Liver (tissue), 9 donors: ENCODE results near the gene HOXC6. TPM values are rescaled to one million over a fixed set of nuclear protein-coding genes. Genes with fewer than 3 reads are reported as not detected.
A peak's percentile ranks its signal among the peaks of the same experiment; 100 is the strongest.

Source experiments
- DNase-seq: peaks from one replicate; pipeline ENCODE4 v3.0.0-alpha.2; 2017; ENCODE audit warnings: low spot score
- H3K27ac ChIP-seq, 2 donors: one replicate each; pipeline ENCODE4 v1.7.0; 2013; ENCODE audit warnings: inconsistent platforms in 2 of 2, low read length in 2 of 2, control low read depth in 1 of 2, low read depth in 1 of 2, mild to moderate bottlenecking in 1 of 2
- H3K27me3 ChIP-seq, 4 donors: one replicate each; pipeline versions ENCODE4 v1.6.1 to v1.7.0; 2013; ENCODE audit warnings: low read length in 3 of 4, inconsistent platforms in 1 of 4, mild to moderate bottlenecking in 1 of 4, moderate library complexity in 1 of 4; ENCODE audit not compliant: control insufficient read depth in 4 of 4, insufficient read depth in 4 of 4
- H3K36me3 ChIP-seq, 4 donors: one replicate each; pipeline versions ENCODE4 v1.6.1 to v1.7.0; 2013; ENCODE audit warnings: low read length in 3 of 4, mild to moderate bottlenecking in 3 of 4, low read depth in 1 of 4, moderate library complexity in 1 of 4; ENCODE audit not compliant: control insufficient read depth in 4 of 4, insufficient read depth in 3 of 4
- H3K4me1 ChIP-seq, 4 donors: one replicate each; pipeline versions ENCODE4 v1.6.1 to v1.7.0; 2013; ENCODE audit warnings: low read length in 3 of 4, mild to moderate bottlenecking in 3 of 4, moderate library complexity in 1 of 4; ENCODE audit not compliant: control insufficient read depth in 4 of 4, insufficient read depth in 4 of 4
- H3K4me3 ChIP-seq, 3 donors: one replicate each; pipeline versions ENCODE4 v1.6.1 to v1.7.0; 2013; ENCODE audit warnings: low read length in 3 of 3, control low read depth in 1 of 3, low read depth in 1 of 3, mild to moderate bottlenecking in 1 of 3
- H3K9ac ChIP-seq, 2 donors: one replicate each; pipeline ENCODE4 v1.7.0; 2013; ENCODE audit warnings: low read length in 2 of 2, mild to moderate bottlenecking in 2 of 2, moderate library complexity in 2 of 2, control low read depth in 1 of 2, low read depth in 1 of 2
- H3K9me3 ChIP-seq, 4 donors: one replicate each; pipeline versions ENCODE4 v1.6.1 to v1.7.0; 2013; ENCODE audit warnings: low read length in 3 of 4; ENCODE audit not compliant: control insufficient read depth in 4 of 4
- ATF3 ChIP-seq: IDR thresholded peaks from 2 replicates; pipeline ENCODE4 v1.6.1; 2016; ENCODE audit warnings: antibody characterized with exemption
- CTCF ChIP-seq: fragments of 150-350 bp; IDR thresholded peaks from 2 replicates; pipeline ENCODE4 v1.5.1; 2017; ENCODE audit warnings: improper control_type of control experiment, low read depth, low read length; ENCODE audit not compliant: missing input control
- EGR1 ChIP-seq, 2 donors: IDR thresholded peaks; 2 replicates each; pipeline ENCODE4 v1.6.1; 2016 to 2018; ENCODE audit warnings: antibody characterized with exemption in 2 of 2, low read depth in 2 of 2
- FOXA1 ChIP-seq: IDR thresholded peaks from 2 replicates; pipeline ENCODE4 v1.6.1; 2016; ENCODE audit warnings: antibody characterized with exemption
- GABPA ChIP-seq, 2 donors: IDR thresholded peaks in 1 of 2; conservative IDR thresholded peaks in 1 of 2; 2 replicates each; pipeline ENCODE4 v1.6.1; 2016; ENCODE audit warnings: antibody characterized with exemption in 2 of 2, mild to moderate bottlenecking in 1 of 2, moderate library complexity in 1 of 2
- HNF4A ChIP-seq, 2 donors: conservative IDR thresholded peaks; 2 replicates each; pipeline ENCODE4 v1.6.1; 2016; ENCODE audit warnings: antibody characterized with exemption in 2 of 2, mild to moderate bottlenecking in 2 of 2
- JUND ChIP-seq, 2 donors: IDR thresholded peaks; 2 replicates each; pipeline ENCODE4 v1.6.1; 2016; ENCODE audit warnings: antibody characterized with exemption in 2 of 2
- MAX ChIP-seq: IDR thresholded peaks from 2 replicates; pipeline ENCODE4 v1.6.1; 2016; ENCODE audit warnings: antibody characterized with exemption
- NR2F2 ChIP-seq: IDR thresholded peaks from 2 replicates; pipeline ENCODE4 v1.6.1; 2016; ENCODE audit warnings: antibody characterized with exemption
- RAD21 ChIP-seq, 2 donors: IDR thresholded peaks; 2 replicates each; pipeline ENCODE4 v1.6.1; 2016; ENCODE audit warnings: antibody characterized with exemption in 2 of 2, mild to moderate bottlenecking in 2 of 2
- REST ChIP-seq: IDR thresholded peaks from 2 replicates; pipeline ENCODE4 v1.6.1; 2016; ENCODE audit warnings: antibody characterized with exemption, mild to moderate bottlenecking
- RXRA ChIP-seq, 2 donors: IDR thresholded peaks; 2 replicates each; pipeline ENCODE4 v1.6.1; 2017 to 2018; ENCODE audit warnings: antibody characterized with exemption in 2 of 2, mild to moderate bottlenecking in 1 of 2
- TAF1 ChIP-seq: conservative IDR thresholded peaks from 2 replicates; pipeline ENCODE4 v1.6.1; 2016; ENCODE audit warnings: antibody characterized with exemption, mild to moderate bottlenecking
- YY1 ChIP-seq: IDR thresholded peaks from 2 replicates; pipeline ENCODE4 v1.6.1; 2016; ENCODE audit warnings: antibody characterized with exemption, mild to moderate bottlenecking
- ZBTB33 ChIP-seq: IDR thresholded peaks from 2 replicates; pipeline ENCODE4 v1.6.1; 2016; ENCODE audit warnings: antibody characterized with exemption
- WGBS: extraction: QIAGEN DNeasy Blood & Tissue Kit; methylation state at CpG from one replicate; pipeline ENCODE4 v1.1.7; 2013; 5-methylcytosine and 5-hydroxymethylcytosine counted together
- polyA plus RNA-seq, 2 donors: library from polyadenylated mRNA; stranded (reverse) in 1 of 2; unstranded in 1 of 2; fragments of 200-250 nt in 1 of 2; fragments of >200 nt in 1 of 2; fragmentation: Nextera tagmentation in 1 of 2; extraction: Ambion mirVana in 1 of 2; gene quantifications; one replicate each; pipeline versions ENCODE4 v1.2.1 to v1.2.3, GENCODE V29; 2013 to 2015
- total RNA-seq, 2 donors: library from RNA; depleted of rRNA; stranded (reverse); fragments of >200 nt; gene quantifications; one replicate each; pipeline ENCODE4 v1.2.3, GENCODE V29; 2014
- donor health status: healthy.
- donor health status: healthy.
- donor health status: healthy.
- donor health status: healthy.
- donor health status: healthy.

The HOXC6 gene
- total and polyA plus RNA-seq, 4 donors, result 0.33 TPM; not detected in 3

GRCh38 chr12:54053751-54054741 is 25.8 kb downstream of the HOXC6 start, which contains the start of gene HOXC4:
Gene HOXC4, plus strand, starts transcription at chr12:54053835. Its CDS starts 88 bp downstream, at chr12:54053923.
- Histone ChIP-seq H3K4me1 (no peaks in the 10 kb centered on the region), H3K4me3 (peak within 1 kb of the TSS in 1 of 3 donors; percentile 43), H3K9ac (no peak within 1 kb of the TSS), H3K27ac (no peak within 1 kb of the TSS), H3K27me3 (peaks cover 0 to 28% (median 14%) of the 10 kb centered on the region in 4 donors), H3K9me3 (no peaks in the 10 kb centered on the region), H3K36me3 (no peaks in the 10 kb centered on the region)
- DNase-seq, result no peak
- TF ChIP-seq REST, result no peak
- TF ChIP-seq RXRA (IDR thresholded peaks at IDR 0.05), result no peak
- no peak for TF ChIP-seq ATF3
- no peak for TF ChIP-seq NR2F2
- TF ChIP-seq MAX, result no peak
- no peak for TF ChIP-seq RAD21 (IDR thresholded peaks at IDR 0.05)
- no peak for TF ChIP-seq TAF1
- TF ChIP-seq ZBTB33, result no peak
- no peak for TF ChIP-seq YY1
- TF ChIP-seq JUND (IDR thresholded peaks at IDR 0.05), result no peak
- no peak for TF ChIP-seq CTCF
- no peak for TF ChIP-seq EGR1 (IDR thresholded peaks at IDR 0.05; ENCODE audit: low read depth in 2 of 2)
- no peak for TF ChIP-seq FOXA1
- TF ChIP-seq HNF4A (conservative IDR thresholded peaks at IDR 0.05), result no peak
- no peak for TF ChIP-seq GABPA (IDR thresholded peaks at IDR 0.05 in 1 of 2, conservative IDR thresholded peaks at IDR 0.05 in 1 of 2)
- 5% methylated on average over 52 of the region's 52 CpGs for WGBS
